Hematopoietic multipotent progenitor cell treated with erythropoietin and hydrocortisone succinate and interleukin-3 and kit ligand, for 17 days (in vitro differentiated cells): Measurements from ENCODE around the gene ARHGAP45.

Source experiments
- DNase-seq: peaks from one replicate; pipeline ENCODE4 v3.0.0-alpha.2; 2015; ENCODE audit warnings: low spot score

Gene ARHGAP45

GRCh38 chr19:1086613-1087012, 19.6 kb downstream of the ARHGAP45 start:
- DNase-seq = no peak

- no peak for DNase-seq
Observed at GRCh38 chr19:1087813-1088415, 20.9 kb downstream of the ARHGAP45 start.

- DNase-seq = no peak
Observed at GRCh38 chr19:1088416-1089010, 21.5 kb downstream of the ARHGAP45 start.

- no peak for DNase-seq
Observed at GRCh38 chr19:1089126-1089771, 22.3 kb downstream of the ARHGAP45 start.

- DNase-seq = no peak
Observed at GRCh38 chr19:1089891-1090290, 22.9 kb downstream of the ARHGAP45 start.

GRCh38 chr19:1090731-1091543, 24.0 kb downstream of the ARHGAP45 start:
- DNase-seq = no peak

DNA sequence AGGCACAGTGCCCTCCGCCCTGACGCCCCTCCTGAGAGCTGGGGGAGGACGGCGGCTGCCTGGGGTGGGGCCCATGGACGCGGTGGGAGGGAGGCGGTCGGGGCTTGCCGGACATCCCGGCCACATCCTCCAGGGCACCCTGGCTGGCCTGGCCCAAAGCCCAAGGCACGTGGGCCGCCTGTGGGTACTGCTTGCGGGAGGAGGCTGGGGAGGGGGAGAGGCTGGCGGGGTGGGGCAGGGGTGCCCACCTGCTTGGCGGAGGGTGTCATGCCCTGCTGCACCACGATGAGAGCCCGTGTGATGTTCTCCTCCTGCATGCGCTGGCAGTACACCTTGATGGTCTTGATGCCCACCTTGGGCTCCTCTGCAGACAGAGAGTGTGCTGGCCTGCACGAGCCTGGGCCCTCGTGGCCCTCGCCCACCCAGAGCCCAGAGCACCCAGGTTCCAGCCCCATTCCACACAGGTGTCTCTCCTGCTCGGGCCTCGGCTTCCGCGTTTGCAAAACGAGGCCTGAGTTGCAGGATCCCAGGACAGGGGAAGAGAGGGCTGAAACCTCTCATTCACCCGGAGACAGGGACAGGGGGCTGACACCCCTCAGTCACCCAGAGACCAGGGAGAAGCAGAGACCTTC, 24.7 kb downstream of the ARHGAP45 start:
- no peak for DNase-seq

GRCh38 chr19:1093330-1093729, 26.4 kb downstream of the ARHGAP45 start:
- DNase-seq = no peak

GRCh38 chr19:1093811-1094553, 27.0 kb downstream of the ARHGAP45 start:
- DNase-seq = no peak

GRCh38 chr19:1094655-1094977, 27.6 kb downstream of the ARHGAP45 start:
- DNase-seq = no peak

DNA sequence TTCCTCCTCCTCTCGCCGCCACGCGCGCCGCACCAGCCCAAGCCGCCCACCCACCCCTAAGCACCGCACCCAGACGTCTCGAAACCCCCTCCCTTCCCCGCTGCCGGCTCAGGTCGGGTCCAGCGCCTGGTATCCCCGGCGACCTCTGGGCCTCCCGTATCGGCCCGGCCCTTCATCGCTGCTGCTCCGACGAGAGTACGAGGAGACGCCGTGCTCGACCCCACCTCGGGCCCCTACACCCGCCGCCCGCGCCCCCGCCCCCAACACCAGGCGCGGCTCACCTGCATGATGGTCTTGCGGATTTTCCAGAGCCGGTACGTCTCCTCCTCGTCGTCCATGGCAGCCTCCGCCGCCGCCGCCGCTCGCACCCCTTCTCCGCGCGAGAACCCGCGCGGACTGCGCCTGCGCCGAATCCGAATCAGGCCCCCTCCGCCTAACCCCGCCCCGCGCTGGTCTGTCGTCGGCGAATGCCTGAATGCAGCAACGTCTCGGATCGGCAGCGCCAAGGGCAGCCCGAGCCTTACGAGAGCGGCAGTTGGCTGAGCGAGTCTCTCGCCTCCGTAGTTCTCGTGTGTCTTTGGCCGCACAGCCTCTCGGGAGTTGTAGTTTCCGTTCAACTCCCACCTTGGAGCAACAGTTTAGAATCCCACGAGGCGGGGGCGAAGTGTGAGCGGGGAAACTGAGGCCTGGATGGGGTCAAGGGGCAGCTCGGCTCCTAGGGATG, 28.2 kb downstream of the ARHGAP45 start, which contains the start of gene POLR2E:
Gene POLR2E, minus strand, starts transcription at position 398 of the 724 bp plus-strand sequence. Its CDS starts 60 bp downstream, at position 338.
- peak; percentile 99 for DNase-seq

- no peak for DNase-seq
Observed at GRCh38 chr19:1097810-1098176, 30.8 kb downstream of the ARHGAP45 start.

- peak; percentile 30 for DNase-seq
Observed at GRCh38 chr19:1098177-1099051, 31.4 kb downstream of the ARHGAP45 start.

- no peak for DNase-seq
Observed at GRCh38 chr19:1101337-1101698, 34.4 kb downstream of the ARHGAP45 start.

GRCh38 chr19:1102407-1103131, 35.6 kb downstream of the ARHGAP45 start:
- DNase-seq = peak; percentile 70

- DNase-seq = peak; percentile 66
Observed at GRCh38 chr19:1103132-1103707, 36.3 kb downstream of the ARHGAP45 start.

DNA sequence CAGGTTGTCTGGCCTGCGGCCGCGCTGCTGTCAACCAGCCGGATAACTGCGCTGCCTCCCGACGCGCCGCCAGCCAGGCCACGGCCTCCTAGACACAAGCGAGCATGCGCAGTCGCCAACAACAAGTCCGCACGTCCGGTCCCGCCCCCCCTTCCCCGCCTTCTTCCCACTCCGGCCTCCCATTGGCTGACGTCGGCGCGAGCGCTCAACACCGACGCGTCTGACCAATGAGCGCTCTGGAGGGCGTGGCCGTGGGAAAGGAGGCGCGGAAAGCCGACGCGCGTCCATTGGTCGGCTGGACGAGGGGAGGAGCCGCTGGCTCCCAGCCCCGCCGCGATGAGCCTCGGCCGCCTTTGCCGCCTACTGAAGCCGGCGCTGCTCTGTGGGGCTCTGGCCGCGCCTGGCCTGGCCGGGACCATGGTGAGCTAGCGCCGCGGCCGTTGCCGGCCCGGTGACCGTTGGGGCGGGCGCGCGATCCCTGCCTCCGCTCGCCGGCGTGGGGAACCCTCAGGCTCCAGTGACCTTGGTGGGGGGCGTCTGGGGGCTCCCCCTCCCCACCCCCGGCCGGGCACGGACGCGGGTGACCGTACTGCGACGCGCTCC, 36.8 kb downstream of the ARHGAP45 start, which contains the start of gene GPX4:
Gene GPX4, plus strand, starts transcription at position 287 of the 603 bp plus-strand sequence. Its CDS starts 50 bp downstream, at position 337.
- peak; percentile 100 for DNase-seq

DNA sequence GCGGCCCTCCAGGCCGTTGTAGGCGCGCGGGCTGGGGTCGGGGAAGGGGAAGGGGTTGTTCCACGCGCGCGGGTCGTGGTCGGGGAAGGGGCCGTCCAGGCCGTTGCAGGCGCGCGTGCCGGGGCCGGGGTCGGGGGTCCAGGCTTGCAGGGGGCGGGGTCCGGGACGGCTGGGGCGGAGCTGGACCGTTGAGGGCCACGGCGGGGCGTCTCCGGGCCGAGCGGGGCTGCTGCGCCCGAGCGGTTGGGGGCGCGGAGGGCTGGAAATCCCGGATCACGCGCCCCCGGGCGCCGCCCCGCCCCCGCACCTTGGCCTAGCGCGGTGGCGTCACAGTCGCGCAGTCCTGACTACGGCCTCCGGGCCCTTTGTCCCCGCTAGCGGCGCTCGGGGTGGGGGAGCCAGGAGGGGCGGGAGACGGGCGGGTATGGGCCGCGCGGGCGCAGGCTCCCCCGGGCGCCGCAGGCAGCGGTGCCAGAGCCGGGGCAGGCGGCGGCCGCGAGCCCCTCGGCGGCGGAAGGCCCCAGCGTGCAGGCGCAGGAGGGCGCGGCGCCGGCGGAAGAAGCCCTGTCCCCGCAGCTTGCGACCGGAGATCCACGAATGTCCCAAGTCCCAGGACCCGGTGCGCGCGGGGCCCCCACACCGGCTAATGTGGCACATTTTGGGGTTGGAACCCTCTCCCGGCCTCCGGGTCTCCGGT, 37.5 kb downstream of the ARHGAP45 start:
- peak; percentile 55 for DNase-seq
